ENCODE measurements around the gene IRF8. TPM values are rescaled to one million over a fixed set of nuclear protein-coding genes. Genes with fewer than 3 reads are reported as not detected.

IRF8 gene
- total RNA-seq, 1 experiment from 2014 or later = 29.5 TPM

GRCh38 chr16:85950136-85950918, 51.4 kb downstream of the IRF8 start:
- Histone ChIP-seq H3K36me3 (ENCODE audit: control insufficient read depth, insufficient read depth, low read length) (no peaks in the 10 kb centered on the region), H3K4me1 (no peaks in the 10 kb centered on the region), H3K27me3 (replicated peaks; ENCODE audit: control insufficient read depth, insufficient read depth, low read length) (no peaks in the 10 kb centered on the region), H3K9me3 (no peaks in the 10 kb centered on the region), H3K4me3 (ENCODE audit: low read depth, low read length) (no peak overlapping the region)
- Mint-ChIP-seq H3K4me3 (ENCODE audit: unreplicated experiment) (no peak overlapping the region), H3K4me1 (ENCODE audit: low read depth, unreplicated experiment) (no peaks in the 10 kb centered on the region), H3K9me3 (ENCODE audit: unreplicated experiment) (no peaks in the 10 kb centered on the region), H3K27me3 (ENCODE audit: insufficient read depth, unreplicated experiment) (no peaks in the 10 kb centered on the region), H3K27ac (ENCODE audit: unreplicated experiment) (no peak overlapping the region), H3K36me3 (ENCODE audit: insufficient read depth, unreplicated experiment) (no peaks in the 10 kb centered on the region)
- BruUV-seq (replicated peaks) = no TSS peak
- ChIA-PET POLR2A (interaction anchor here (0.6 kb wide), 1 partner anchor 25 kb away, joined by 3 read pairs; no protein-coding TSS in a partner anchor), CTCF (interaction anchor here (1.0 kb wide), 1 partner anchor 131 kb away, joined by 3 read pairs; no protein-coding TSS in a partner anchor)
- no peak for DNase-seq
- intact Hi-C loops (cut with micrococcal nuclease; ENCODE audit: unreplicated experiment) = no loop called here
- TF ChIP-seq CTCF (IDR thresholded peaks at IDR 0.05; ENCODE audit: insufficient read depth in 1 of 2, low read depth in 1 of 2, low read length in 1 of 2, severe bottlenecking in 1 of 2, unreplicated experiment in 1 of 2) = no peak

GRCh38 chr16:85952197-85952596, 53.2 kb downstream of the IRF8 start:
- Histone ChIP-seq H3K4me1 (no peaks in the 10 kb centered on the region), H3K27me3 (replicated peaks; ENCODE audit: control insufficient read depth, insufficient read depth, low read length) (no peaks in the 10 kb centered on the region), H3K36me3 (ENCODE audit: control insufficient read depth, insufficient read depth, low read length) (no peaks in the 10 kb centered on the region), H3K4me3 (ENCODE audit: low read depth, low read length) (no peak overlapping the region), H3K9me3 (no peaks in the 10 kb centered on the region)
- ChIA-PET POLR2A (no interaction called here), CTCF (no interaction called here)
- Mint-ChIP-seq H3K4me1 (ENCODE audit: low read depth, unreplicated experiment) (no peaks in the 10 kb centered on the region), H3K27me3 (ENCODE audit: insufficient read depth, unreplicated experiment) (no peaks in the 10 kb centered on the region), H3K4me3 (ENCODE audit: unreplicated experiment) (no peak overlapping the region), H3K27ac (ENCODE audit: unreplicated experiment) (no peak overlapping the region), H3K9me3 (ENCODE audit: unreplicated experiment) (no peaks in the 10 kb centered on the region), H3K36me3 (ENCODE audit: insufficient read depth, unreplicated experiment) (no peaks in the 10 kb centered on the region)
- intact Hi-C loops (cut with micrococcal nuclease; ENCODE audit: unreplicated experiment) = no loop called here
- TF ChIP-seq CTCF (IDR thresholded peaks at IDR 0.05; ENCODE audit: insufficient read depth in 1 of 2, low read depth in 1 of 2, low read length in 1 of 2, severe bottlenecking in 1 of 2, unreplicated experiment in 1 of 2) = no peak
- no peak for DNase-seq
- BruUV-seq (replicated peaks) = no TSS peak

- no peak overlapping the region for H3K4me3 Mint-ChIP-seq (ENCODE audit: unreplicated experiment)
- CTCF ChIA-PET = no interaction called here
- no peaks in the 10 kb centered on the region for H3K4me1 ChIP-seq
- no peaks in the 10 kb centered on the region for H3K36me3 Mint-ChIP-seq (ENCODE audit: insufficient read depth, unreplicated experiment)
- H3K36me3 ChIP-seq (ENCODE audit: control insufficient read depth, insufficient read depth, low read length) = no peaks in the 10 kb centered on the region
- H3K27me3 Mint-ChIP-seq (ENCODE audit: insufficient read depth, unreplicated experiment) = no peaks in the 10 kb centered on the region
- TF ChIP-seq CTCF (IDR thresholded peaks at IDR 0.05; ENCODE audit: insufficient read depth in 1 of 2, low read depth in 1 of 2, low read length in 1 of 2, severe bottlenecking in 1 of 2, unreplicated experiment in 1 of 2) = no peak
- no peaks in the 10 kb centered on the region for H3K4me1 Mint-ChIP-seq (ENCODE audit: low read depth, unreplicated experiment)
- no peak overlapping the region for H3K27ac Mint-ChIP-seq (ENCODE audit: unreplicated experiment)
- H3K27me3 ChIP-seq (replicated peaks; ENCODE audit: control insufficient read depth, insufficient read depth, low read length) = no peaks in the 10 kb centered on the region
- POLR2A ChIA-PET = no interaction called here
- H3K9me3 ChIP-seq = no peaks in the 10 kb centered on the region
- intact Hi-C loops (cut with micrococcal nuclease; ENCODE audit: unreplicated experiment) = no loop called here
- H3K9me3 Mint-ChIP-seq (ENCODE audit: unreplicated experiment) = no peaks in the 10 kb centered on the region
- no TSS peak for BruUV-seq (replicated peaks)
- no peak overlapping the region for H3K4me3 ChIP-seq (ENCODE audit: low read depth, low read length)
- no peak for DNase-seq
Observed at GRCh38 chr16:85952811-85953210, 53.8 kb downstream of the IRF8 start.

Data from Caco-2 (cell line).